ENCODE data around the gene PRCD.

PRCD gene

DNA sequence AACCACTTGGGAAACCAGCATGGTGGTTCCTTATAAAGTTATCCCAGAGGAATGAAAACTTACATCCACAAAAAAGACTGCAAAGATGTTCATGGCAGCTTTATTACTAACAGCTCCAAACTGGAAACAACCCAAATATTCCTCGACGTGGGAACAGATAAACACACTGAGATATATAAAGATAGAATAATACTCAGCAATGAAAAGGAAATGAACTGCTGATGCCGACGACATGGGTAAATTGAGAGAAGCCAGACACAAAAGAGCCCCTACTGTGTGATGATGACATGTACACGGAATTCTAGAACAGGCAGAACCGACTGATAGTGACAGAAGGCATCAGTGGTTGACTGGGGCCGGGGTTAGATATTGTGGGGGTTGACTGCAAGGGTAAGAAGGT is 9.7 kb downstream of the PRCD start:
- no peak for DNase-seq (ENCODE audit: extremely low spot score)
- TF ChIP-seq, protein P1, sequence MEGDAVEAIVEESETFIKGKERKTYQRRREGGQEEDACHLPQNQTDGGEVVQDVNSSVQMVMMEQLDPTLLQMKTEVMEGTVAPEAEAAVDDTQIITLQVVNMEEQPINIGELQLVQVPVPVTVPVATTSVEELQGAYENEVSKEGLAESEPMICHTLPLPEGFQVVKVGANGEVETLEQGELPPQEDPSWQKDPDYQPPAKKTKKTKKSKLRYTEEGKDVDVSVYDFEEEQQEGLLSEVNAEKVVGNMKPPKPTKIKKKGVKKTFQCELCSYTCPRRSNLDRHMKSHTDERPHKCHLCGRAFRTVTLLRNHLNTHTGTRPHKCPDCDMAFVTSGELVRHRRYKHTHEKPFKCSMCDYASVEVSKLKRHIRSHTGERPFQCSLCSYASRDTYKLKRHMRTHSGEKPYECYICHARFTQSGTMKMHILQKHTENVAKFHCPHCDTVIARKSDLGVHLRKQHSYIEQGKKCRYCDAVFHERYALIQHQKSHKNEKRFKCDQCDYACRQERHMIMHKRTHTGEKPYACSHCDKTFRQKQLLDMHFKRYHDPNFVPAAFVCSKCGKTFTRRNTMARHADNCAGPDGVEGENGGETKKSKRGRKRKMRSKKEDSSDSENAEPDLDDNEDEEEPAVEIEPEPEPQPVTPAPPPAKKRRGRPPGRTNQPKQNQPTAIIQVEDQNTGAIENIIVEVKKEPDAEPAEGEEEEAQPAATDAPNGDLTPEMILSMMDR (IDR thresholded peaks at IDR 0.05; ENCODE audit: control extremely low read depth, extremely low read depth, low read depth, missing control alignments), result no peak
- POLR2A ChIA-PET, result no interaction called here
- CTCF ChIA-PET, result interaction anchor here (1.4 to 1.6 kb wide), 2 partner anchors 21 to 26 kb away, joined by 4 to 5 read pairs; no protein-coding TSS in a partner anchor

DNA sequence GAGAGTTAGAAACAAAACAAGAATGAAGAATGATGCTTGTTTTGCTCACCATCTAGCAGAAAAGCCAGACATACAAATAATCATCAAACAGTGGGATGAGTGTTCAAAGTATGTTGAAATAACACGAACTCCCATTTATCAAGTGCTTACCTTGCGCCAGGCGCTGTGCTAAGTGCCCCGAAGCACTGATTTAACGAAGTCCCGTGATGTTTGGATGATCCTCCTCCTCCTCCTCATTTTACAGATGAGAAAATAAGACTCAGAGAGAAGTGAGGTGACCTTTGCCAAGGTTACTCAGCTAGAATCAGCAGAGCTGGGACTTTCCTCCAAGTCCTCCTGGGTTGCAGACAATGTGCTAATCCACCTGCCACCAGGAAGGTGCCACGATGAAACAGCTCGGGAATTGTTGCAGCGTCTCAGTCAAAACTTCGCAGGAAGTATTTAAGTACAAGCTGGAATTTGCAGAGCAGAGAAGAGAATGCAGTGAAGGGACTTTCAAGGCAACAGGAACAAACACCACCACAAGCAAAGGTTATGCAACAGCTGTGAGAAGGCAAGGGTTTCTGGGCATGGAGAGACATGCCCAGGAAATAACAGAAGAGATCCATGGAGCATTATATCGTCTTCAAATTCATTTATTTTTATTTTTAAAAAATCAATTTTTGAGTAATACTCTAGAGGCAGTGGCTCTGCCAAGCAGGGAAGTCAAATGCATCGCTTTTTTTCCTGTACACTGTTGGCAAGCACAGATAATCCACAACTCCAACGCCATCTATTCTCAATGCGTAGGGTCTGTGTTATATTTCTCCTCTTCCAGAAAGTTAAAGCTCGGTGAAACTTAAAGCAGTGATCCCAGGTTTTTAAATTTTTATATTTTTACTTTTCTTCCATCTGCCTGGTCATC is 11.1 kb downstream of the PRCD start:
- TF ChIP-seq, protein P1 (IDR thresholded peaks at IDR 0.05; ENCODE audit: control extremely low read depth, extremely low read depth, low read depth, missing control alignments), result no peak
- POLR2A ChIA-PET, result interaction anchor here (0.6 kb wide), 1 partner anchor 315 kb away, joined by 8 read pairs; no protein-coding TSS in a partner anchor
- CTCF ChIA-PET, result interaction anchor here (1.0 to 3.7 kb wide), 9 partner anchors 10 to 130 kb away, joined by 3 to 21 read pairs (median 4); no protein-coding TSS in a partner anchor
- DNase-seq (ENCODE audit: extremely low spot score), result no peak

DNA sequence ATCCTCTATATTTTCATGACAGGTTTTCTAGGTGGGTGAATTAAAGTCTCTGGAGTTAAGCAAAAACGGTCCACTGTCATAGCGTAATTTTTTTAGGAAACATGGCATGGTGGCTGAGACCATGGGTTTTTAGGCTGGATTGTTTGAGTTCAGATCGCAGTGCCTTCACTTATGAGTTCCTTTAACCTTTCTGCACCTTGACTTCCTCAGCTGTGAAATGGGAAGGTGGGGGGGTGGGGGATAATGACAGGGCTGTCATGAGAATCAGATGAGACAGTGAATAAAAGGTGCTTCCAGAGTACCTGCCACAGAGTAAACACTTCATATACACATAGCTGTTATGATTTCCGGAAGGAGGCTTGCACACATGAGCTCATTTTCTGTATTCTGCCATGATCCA is 11.8 kb downstream of the PRCD start:
- TF ChIP-seq, protein P1 (IDR thresholded peaks at IDR 0.05; ENCODE audit: control extremely low read depth, extremely low read depth, low read depth, missing control alignments), result no peak
- ChIA-PET CTCF (interaction anchor here (1.1 to 3.7 kb wide), 8 partner anchors 9 to 93 kb away, joined by 3 to 21 read pairs (median 4); no protein-coding TSS in a partner anchor), POLR2A (interaction anchor here (0.6 kb wide), 1 partner anchor 315 kb away, joined by 8 read pairs; no protein-coding TSS in a partner anchor)
- no peak for DNase-seq (ENCODE audit: extremely low spot score)

DNA sequence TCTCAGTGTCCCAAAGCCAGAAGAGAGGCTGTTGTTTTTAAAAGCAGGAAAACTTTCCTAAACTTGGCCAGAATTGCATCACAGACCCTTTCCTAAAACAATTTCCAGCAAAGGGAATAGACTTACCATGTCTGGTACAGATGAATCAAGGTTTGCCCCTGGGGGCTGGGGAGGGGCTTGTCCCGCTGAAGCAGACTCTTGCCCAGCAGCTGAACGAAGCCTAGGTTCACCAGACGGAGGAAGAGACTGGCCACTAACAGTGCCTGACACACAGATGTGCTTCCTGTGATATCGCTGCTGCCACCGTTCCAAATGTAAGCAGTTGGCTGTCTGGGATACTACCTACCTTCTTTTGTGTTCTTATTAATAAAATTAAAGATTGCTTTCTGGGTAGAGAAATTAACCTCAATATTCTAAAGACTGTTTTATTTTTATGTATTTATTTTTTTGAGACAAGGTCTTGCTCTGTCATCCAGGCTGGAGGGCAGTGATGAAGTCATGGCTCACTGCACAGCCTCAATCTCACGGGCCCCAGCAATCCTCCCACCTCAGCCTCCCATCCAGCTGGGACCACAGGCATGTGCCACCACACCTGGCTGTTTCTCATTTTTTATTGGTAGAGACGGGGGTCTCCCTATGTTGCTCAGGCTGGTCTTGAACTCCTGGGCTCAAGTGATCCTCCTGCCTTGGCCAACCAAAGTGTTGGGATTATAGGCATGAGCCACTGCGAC is 13.5 kb downstream of the PRCD start:
- TF ChIP-seq, protein P1 (IDR thresholded peaks at IDR 0.05; ENCODE audit: control extremely low read depth, extremely low read depth, low read depth, missing control alignments), result no peak
- CTCF ChIA-PET, result interaction anchor here (1.1 to 3.7 kb wide), 3 partner anchors 30 to 95 kb away, joined by 3 to 21 read pairs (median 9); no protein-coding TSS in a partner anchor
- no peak for DNase-seq (ENCODE audit: extremely low spot score)
- POLR2A ChIA-PET, result no interaction called here

DNA sequence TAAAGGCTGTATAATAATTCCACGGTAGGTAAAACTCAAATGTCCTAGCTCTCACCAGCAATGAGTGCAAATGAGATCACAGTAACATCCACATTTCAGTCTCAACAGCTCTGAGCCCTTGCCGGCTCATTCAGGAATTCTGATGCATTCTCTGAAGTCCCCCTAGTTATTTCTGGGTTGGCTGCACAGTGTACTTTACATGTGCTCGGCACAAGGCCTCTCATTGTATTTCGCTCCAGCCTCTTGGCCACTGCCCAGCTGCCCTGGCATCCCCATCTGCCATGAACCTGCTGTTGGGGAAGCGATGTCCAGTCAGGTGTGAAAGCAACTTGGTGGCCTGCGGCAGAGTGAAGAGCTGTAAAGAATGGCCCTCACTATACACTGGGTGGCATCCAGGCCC is 14.3 kb downstream of the PRCD start:
- no peak for DNase-seq (ENCODE audit: extremely low spot score)
- CTCF ChIA-PET, result interaction anchor here (1.1 to 3.7 kb wide), 2 partner anchors 31 to 47 kb away, joined by 3 to 21 read pairs; no protein-coding TSS in a partner anchor
- TF ChIP-seq, protein P1 (IDR thresholded peaks at IDR 0.05; ENCODE audit: control extremely low read depth, extremely low read depth, low read depth, missing control alignments), result no peak
- POLR2A ChIA-PET, result no interaction called here
